Kidney tubule cell (primary cell): ENCODE data around the gene HLCS.
A peak's percentile ranks its signal among the peaks of the same experiment; 100 is the strongest.
"Not testable (repeated sequence)": the region's sequence is repeated elsewhere in the genome, so short reads cannot be mapped to it uniquely, and the experiment has no call there.

Experiments used
- DNase-seq: peaks from one replicate; pipeline ENCODE4 v3.0.0-alpha.2; 2018; ENCODE audit warnings: low spot score

The HLCS gene

DNA sequence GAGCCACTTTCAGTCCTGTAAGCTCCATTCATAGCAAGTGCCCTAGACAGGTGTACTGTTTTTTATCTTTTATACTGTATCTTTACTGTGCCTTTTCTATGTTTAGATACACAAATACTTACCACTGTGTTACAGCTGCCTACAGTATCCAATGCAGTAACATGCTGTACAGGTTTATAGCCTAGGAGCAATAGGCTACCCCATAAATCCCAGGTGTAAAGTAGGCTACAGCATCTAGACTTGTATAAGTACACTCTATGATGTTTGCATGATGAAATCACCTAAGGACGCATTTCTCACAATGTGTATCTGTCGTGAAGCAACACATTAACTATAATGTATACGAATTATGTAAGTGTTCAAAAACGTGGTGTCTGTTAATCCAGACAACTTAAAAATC lies 10.7 kb downstream of the HLCS start:
- no peak for DNase-seq

GRCh38 chr21:36952331-36952730 lies 14.1 kb downstream of the HLCS start:
- DNase-seq, result not testable (repeated sequence)

DNA sequence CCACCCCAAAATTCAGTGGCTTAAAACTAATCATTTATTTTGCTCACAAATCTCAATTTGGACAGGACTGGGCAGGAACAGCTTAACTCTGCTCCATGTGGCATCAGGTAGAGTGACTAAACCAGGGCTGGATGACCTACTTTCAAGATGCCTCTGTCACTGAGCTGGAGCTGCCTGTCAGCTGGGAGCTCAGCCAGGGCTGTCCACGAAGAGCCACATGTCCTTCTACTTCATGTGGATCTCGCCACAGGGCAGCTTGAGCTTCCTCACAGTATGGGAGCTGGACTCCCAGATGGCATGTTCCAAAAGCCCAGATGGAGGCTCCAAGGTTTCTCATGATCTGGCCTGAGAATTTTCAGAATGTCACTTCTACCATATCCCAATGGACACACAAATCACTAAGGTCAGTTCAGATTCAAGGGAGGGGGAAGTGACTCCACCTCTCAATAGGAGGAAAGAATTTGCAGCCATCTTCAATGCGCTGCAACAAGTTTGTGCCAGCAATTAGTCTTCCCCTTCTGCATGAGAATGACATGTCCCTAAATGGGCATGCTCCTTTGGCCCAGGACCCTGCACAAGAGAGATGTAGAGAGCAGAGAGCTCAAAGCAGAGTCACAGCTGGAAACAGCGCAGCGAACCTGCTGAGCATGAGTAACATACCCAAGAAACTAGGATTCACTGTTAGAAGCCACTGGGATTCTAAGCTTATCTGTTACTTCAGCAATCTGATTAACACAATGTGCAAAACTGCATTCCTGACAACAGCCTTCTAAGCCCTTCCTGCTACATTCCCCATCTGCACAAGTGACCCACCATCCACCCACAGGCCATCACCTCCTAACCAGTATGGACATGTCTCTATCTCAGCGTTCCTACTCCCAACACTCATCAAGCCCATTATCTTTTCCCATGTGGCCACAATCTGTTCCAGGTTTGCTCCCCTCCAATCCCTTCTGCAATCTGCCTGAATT lies 17.0 kb downstream of the HLCS start:
- DNase-seq, result no peak

GRCh38 chr21:36948686-36949085 lies 17.8 kb downstream of the HLCS start:
- DNase-seq, result no peak

- DNase-seq, result no peak
These were observed 19.5 kb downstream of the HLCS start for GRCh38 chr21:36946949-36947356.

DNA sequence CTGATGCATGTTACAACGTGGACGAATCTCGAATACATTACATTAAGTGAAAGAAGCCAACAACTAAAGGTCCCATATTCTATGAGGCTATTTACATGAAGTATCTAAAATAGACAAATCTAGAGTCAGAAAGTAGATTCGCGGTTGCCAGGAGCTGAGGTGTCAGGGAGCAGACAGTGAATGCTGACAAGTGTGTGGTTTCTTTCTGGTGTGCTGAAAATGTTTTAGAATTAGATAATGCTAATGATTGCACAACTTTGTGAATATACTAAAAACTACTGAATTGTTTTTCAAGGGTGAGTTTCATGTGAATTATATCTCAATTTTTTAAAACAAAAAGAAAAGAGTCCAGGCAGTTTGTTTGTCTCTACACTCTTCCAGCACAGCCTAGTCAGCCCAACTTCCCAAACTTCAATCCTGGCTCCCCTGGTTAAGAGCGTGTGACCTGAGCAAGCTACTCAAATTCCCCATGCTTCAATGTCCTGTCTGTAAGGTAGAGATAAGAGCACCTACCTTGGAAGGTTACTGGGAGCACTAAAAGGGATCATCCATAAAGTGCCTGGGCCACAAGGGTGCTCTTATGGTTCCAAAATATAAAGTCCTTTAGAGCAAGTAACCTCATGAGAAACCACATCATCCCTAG lies 20.9 kb downstream of the HLCS start:
- DNase-seq, result no peak

GRCh38 chr21:36936361-36937135 lies 29.9 kb downstream of the HLCS start:
- DNase-seq, result no peak

GRCh38 chr21:36934864-36935420 lies 31.5 kb downstream of the HLCS start:
- DNase-seq, result no peak

DNA sequence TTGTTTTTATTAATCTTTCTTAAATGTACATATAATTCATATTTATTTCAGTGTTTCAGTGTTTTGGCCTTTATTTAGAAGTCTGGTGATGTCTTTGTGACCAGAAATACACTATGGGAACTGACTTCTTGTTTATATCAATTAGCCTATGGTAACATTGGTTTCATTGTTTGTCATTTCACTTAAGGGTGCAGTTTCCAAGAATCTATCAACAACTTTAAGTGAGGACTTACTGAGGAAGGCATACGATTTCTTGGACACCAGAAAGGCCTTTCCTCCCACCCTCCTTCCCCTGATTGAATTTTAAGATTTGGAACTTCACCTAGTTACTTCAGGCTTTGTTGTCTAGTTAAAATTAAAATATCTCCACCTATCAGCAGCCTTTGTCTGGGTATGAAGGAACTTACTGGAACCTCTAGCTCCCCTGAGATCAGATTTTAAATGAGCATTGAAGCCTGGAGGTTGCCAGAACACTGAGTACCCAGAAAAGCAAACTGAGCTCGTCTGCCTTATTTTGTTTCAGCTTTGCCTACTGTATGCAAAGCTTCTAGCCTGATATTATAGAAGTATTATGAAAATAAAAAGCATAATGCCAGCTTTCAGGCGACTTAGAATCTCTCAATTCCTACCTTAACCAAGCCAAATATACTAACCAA lies 34.2 kb downstream of the HLCS start:
- DNase-seq, result no peak

- DNase-seq, result peak; percentile 46
These were observed 36.8 kb downstream of the HLCS start for GRCh38 chr21:36929622-36930021.

DNA sequence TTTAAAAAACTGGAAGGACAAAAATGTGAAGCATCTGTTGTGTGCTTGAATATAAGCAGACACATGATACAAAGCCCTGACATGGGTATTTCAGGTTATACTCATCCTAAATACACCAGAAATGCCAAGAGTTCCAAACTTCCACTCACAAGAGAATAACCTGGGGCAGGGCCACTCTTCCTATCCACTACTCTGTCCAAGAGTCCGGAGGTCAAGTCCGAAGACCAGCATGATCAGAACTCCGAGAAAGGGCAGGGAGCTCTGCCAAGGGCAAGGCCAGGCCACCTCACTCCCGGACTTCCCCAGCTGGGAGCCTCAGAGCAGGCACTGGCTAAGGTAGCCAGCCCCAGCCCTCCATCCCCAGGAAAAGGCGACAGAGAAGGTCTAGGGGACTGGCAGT lies 37.5 kb downstream of the HLCS start:
- DNase-seq, result peak; percentile 13

DNA sequence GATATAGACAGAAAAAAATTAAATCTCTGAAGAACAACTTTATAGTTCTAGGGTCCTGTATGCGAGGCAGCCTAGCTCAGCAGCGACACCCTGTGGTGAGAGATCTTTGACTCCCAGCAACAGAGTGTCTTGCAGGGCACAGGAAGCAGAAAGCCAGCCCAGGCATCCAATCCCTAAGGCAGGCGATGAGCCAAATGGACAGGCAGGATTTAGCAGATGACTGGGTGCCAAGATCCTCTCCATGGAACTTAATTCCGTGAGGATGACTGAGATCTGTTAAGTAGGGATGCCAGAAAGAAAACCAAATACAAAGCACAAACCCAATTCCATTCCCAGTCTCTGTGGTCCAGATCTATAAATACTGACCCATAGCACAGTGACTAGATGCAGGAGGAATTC lies 38.8 kb downstream of the HLCS start:
- DNase-seq, result peak; percentile 87

DNA sequence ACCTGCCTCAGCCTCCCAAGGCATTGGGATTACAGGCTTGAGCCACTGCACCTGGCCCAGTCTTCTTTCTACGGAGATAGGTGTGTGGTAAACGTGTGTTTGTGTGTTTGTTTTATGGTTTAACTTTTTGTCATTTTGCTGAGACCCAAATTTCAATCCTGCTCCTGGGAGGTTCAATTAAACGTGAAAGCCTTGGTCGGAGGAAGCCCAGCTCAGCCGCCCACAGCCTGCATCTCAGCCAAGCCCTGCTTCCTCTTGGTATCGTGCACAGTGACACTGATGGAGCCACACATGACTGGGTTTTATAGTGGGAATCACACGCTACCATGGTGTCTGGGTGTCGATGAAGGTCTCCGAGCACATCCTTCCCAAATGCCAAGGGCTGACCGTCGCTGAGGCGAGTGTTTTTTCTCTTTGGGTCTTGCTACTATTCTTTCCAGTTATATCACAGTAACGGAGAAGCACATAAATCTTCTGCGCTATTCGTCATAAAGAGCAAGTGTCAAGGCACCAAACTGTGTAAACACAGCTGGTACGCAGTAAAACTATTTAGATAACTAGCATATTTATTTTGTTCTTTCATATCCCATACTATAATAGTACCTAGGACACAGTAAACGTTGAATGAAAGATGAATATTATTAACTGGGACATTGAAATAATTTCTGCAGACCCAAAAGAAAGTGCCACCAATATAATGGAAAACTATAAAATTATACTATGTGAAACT lies 39.3 kb downstream of the HLCS start:
- DNase-seq, result no peak

DNA sequence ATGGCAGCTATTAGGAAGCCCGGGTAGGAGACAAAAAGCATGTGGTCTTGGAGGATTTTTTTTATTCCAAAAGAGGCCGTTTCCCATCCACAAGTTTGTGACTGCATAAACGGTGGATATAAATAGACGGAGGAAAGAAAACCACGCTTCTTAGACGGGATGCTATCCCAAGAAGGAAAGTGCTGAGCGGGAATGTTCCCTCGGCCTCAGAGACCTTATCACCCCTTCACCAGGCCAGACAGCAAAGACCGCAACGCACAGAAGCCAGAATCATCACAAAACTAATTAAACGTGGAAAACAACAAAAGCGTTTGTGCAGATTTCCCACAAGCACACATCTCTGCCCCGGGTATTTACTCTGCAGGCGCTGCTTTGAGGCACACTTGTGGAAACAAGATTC lies 43.2 kb downstream of the HLCS start:
- DNase-seq, result no peak

DNA sequence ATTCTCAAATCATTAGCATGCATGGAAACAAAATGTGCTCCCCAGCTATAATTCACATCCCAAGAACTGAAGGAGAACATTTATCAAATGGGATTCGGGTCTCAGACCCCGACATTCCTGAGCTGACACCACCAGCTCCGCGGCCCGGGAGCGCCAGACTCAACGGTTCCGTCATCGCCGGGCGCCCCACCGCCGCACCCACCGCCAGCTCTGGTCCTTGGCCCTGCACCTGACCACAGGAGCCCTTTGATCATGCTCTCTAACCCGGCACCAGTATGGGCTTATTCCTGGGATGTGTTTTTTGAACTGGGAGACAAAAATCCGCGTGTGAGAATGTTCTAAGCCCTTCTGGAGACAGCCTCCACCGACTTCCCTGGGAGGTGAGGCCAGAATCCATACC lies 43.6 kb downstream of the HLCS start:
- no peak for DNase-seq

- no peak for DNase-seq
These were observed 48.2 kb downstream of the HLCS start for GRCh38 chr21:36918291-36918690.

DNA sequence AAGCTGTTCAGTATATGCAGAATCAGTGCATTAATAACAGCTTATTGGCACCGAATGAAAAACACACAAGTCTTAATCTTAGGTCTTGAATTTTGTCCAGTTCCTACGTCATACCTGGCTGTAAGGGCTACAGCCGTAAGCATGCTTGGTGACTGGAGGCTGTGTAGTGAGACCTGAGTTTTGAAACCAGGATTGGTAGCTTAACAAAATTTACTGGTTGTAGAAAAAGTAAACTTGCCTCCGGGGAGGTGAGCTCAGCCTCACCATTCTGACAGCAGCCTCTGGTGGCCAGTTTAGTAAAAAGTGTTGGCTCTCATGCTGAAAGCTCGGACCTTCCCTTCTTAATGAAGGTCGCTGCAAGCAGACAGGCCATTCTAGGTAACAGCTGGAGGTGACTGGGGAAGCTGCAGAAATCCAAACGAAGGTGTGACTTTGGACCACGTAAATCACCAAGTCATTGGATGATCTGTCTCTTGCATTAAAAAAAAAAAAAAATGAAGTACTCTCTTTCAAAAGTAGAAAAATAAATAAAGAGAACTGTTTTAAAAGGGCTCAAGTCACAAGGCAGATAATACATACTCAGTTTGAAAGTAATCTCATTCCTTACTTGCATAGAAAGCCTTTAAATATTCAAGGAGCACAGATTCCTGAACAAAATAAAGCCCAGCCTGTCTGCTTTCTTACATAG lies 48.9 kb downstream of the HLCS start:
- peak; percentile 50 for DNase-seq

- no peak for DNase-seq
These were observed 49.8 kb downstream of the HLCS start for GRCh38 chr21:36916718-36917117.

- DNase-seq, result no peak
These were observed 50.7 kb downstream of the HLCS start for GRCh38 chr21:36915696-36916245.

GRCh38 chr21:36915014-36915695 lies 51.3 kb downstream of the HLCS start:
- no peak for DNase-seq
